Hair follicle dermal papilla cell (primary cell): ENCODE measurements around the gene MYOG. TPM values are rescaled to one million over a fixed set of nuclear protein-coding genes. Genes with fewer than 3 reads are reported as not detected.

Experiments used
- total RNA-seq: library from RNA; depleted of rRNA; stranded (reverse); fragments of >200 nt; gene quantifications from 2 replicates; pipeline ENCODE4 v1.2.3, GENCODE V29; 2012

MYOG gene
- not detected in 2 replicates for total RNA-seq

DNA sequence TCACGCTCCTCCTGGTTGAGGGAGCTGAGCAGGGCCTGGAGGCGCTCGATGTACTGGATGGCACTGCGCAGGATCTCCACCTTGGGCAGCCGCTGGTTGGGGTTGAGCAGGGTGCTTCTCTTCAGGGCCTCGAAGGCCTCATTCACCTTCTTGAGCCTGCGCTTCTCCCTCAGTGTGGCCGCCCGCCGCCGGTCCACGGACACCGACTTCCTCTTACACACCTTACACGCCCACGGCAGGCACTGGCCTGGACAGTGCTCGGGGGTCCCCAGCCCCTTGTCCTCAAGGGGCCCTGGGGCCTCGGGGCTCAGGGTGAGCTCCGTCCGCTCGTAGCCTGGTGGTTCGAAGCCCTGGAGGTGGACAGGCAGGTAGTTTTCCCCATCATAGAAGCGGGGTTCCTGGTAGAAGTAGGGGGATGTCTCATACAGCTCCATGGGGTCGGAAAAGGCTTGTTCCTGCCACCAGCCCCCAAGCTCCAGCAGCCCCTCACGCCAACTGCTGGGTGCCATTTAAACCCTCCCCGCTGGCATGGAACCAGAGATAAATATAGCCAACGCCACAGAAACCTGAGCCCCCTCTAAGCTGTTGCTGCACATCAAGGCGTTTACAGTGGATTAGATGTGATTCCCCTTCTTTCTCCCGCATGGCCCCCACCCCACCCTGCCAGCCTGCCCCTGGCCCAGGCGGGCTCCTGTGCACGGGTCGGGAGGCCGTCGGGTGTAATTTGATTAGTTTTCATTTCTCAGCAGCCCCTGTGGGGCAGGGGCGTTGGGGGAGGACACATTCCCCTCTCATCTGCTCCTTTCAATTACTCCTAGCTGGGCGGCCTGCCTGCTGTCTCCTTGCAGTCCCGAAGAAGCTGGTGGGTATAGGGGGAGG is at the start of gene MYOG:
MYOG (minus strand) TSS at position 485 of the 879 bp plus-strand sequence; CDS start at position 434, 51 bp downstream.

DNA sequence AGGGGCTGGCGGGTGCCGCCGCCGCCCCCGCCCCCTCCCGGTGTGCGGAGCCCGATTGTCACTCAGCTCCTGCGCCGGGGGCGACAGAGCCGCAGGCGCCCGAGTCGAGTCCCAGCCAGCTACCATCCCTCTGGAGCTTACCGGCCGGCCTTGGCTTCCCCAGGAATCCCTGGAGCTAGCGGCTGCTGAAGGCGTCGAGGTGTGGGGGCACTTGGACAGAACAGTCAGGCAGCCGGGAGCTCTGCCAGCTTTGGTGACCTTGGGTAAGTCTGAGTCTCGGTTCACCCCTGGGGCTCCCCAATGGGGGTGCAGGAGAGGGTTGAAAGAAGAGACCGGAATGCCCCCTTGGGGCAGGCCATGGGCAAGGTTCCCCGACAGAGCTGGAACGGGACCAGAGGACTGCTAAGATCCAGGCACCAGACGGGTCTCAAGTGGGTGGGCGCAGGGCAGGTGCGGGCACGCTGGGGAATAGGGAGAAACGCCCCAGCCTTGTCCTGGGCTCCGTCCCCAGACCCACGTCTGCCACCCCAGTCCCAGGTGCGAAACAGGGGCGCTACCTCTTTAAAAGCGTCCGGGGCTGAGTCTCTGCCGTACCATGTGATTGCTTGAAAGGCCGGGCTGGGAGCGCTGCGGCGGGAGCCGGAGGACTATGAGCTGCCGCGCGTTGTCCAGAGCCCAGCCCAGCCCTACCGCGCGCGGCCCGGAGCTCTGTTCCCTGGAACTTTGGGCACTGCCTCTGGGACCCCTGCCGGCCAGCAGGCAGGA is 42.0 kb upstream of the MYOG start, which contains the start of gene ADORA1:
ADORA1 (plus strand) TSS at position 61 of the 765 bp plus-strand sequence. CDS start 1,116 bp downstream, outside the sequence.

Other genes with a start within 250 kb of the MYOG start
- 7.2 and 7.6 TPM in 2 replicates for gene RABIF, start 196.9 kb downstream of the MYOG start, total RNA-seq
- gene KLHL12, start 158.8 kb downstream of the MYOG start, total RNA-seq, result 36.0 and 38.5 TPM in 2 replicates
- gene ADIPOR1, start 127.7 kb downstream of the MYOG start, total RNA-seq, result 102 and 109 TPM in 2 replicates
- gene CYB5R1, start 118.8 kb downstream of the MYOG start, total RNA-seq, result 37.3 and 39.4 TPM in 2 replicates
- gene TMEM183A, start 78.6 kb downstream of the MYOG start, total RNA-seq, result 95.7 and 104 TPM in 2 replicates
- gene PPFIA4, start 59.5 kb downstream of the MYOG start, total RNA-seq, result 11.2 and 14.5 TPM in 2 replicates
- 1.3 and 5.5 TPM in 2 replicates for gene ADORA1, start 41.7 kb upstream of the MYOG start, total RNA-seq
- gene MYBPH, start 89.8 kb upstream of the MYOG start, total RNA-seq, result not detected in 2 replicates
- 2.7 and 11.0 TPM in 2 replicates for gene CHI3L1, start 100.7 kb upstream of the MYOG start, total RNA-seq
- not detected in 2 replicates for gene CHIT1, start 143.7 kb upstream of the MYOG start, total RNA-seq
- 4.5 and 5.3 TPM in 2 replicates for gene BTG2, start 219.5 kb upstream of the MYOG start, total RNA-seq